ENCODE results near the gene EEF1B2. TPM values are rescaled to one million over a fixed set of nuclear protein-coding genes. Genes with fewer than 3 reads are reported as not detected.
A peak's percentile ranks its signal among the peaks of the same experiment; 100 is the strongest.

EEF1B2 gene
- total and polyA plus RNA-seq, 2 of the 13 experiments (the other 11 are each of a cell fraction or from before 2014, with no cell fraction given), result 1,284 to 1,731 TPM

- TF ChIP-seq ARID4A (CRISPR knock-in tag; IDR thresholded peaks at IDR 0.05; ENCODE audit: borderline replicate concordance), result peak; percentile 91; the same call in 1 of the 2 replicates
- peak; percentile 93 for TF ChIP-seq GATAD1 (CRISPR knock-in tag; IDR thresholded peaks at IDR 0.05)
- 0 out of 2 replicates have a peak, but pooled peaks have one; percentile 4 for TF ChIP-seq LBX2 (CRISPR knock-in tag; IDR thresholded peaks at IDR 0.05; ENCODE audit: borderline replicate concordance)
- 0 out of 2 replicates have a peak, but pooled peaks have one; percentile 89 for TF ChIP-seq GPN1 (CRISPR knock-in tag; IDR thresholded peaks at IDR 0.05; ENCODE audit: borderline replicate concordance)
- TF ChIP-seq ZNF253 (CRISPR knock-in tag; IDR thresholded peaks at IDR 0.05; ENCODE audit: borderline replicate concordance), result peak; percentile 65
- peak; percentile 76 for TF ChIP-seq PITX1 (CRISPR knock-in tag; IDR thresholded peaks at IDR 0.05)
- TF ChIP-seq HDAC1 (CRISPR knock-in tag; IDR thresholded peaks at IDR 0.05), result peak; percentile 73
- TF ChIP-seq SP4 (CRISPR knock-in tag; IDR thresholded peaks at IDR 0.05), result peak; percentile 43
- peak; percentile 92 for TF ChIP-seq ZNF350 (CRISPR knock-in tag; IDR thresholded peaks at IDR 0.05; ENCODE audit: borderline replicate concordance, low read depth)
- TF ChIP-seq E2F2 (CRISPR knock-in tag; IDR thresholded peaks at IDR 0.05; ENCODE audit: borderline replicate concordance), result peak; percentile 67; the same call in 1 of the 2 replicates
- peak; percentile 79 for TF ChIP-seq GATAD2A (CRISPR knock-in tag; IDR thresholded peaks at IDR 0.05)
- no peak for TF ChIP-seq TRIM24 (CRISPR knock-in tag; IDR thresholded peaks at IDR 0.05)
- TF ChIP-seq SIX4 (CRISPR knock-in tag; IDR thresholded peaks at IDR 0.05), result no peak
- TF ChIP-seq NKX3-1 (CRISPR knock-in tag; IDR thresholded peaks at IDR 0.05), result peak; percentile 82
- no peak; the same call in 1 of the 2 replicates for TF ChIP-seq ZBTB37 (CRISPR knock-in tag; IDR thresholded peaks at IDR 0.05)
- no peak for TF ChIP-seq ZNF891 (CRISPR knock-in tag; IDR thresholded peaks at IDR 0.05)
- peak; percentile 92 for TF ChIP-seq E2F5 (CRISPR knock-in tag; conservative IDR thresholded peaks at IDR 0.05)
- no peak for TF ChIP-seq RCOR2 (CRISPR knock-in tag; IDR thresholded peaks at IDR 0.05)
- peak; percentile 62 for TF ChIP-seq ZSCAN21 (CRISPR knock-in tag; IDR thresholded peaks at IDR 0.05; ENCODE audit: borderline replicate concordance)
- TF ChIP-seq ZNF484 (CRISPR knock-in tag; IDR thresholded peaks at IDR 0.05; ENCODE audit: borderline replicate concordance, low read depth), result peak; percentile 81; the same call in 1 of the 2 replicates
These were observed at the start of gene EEF1B2, which contains the start of gene NDUFS1 (continued) for GRCh38 chr2:206159346-206160124.
